OCI-LY3 (cell line): Measurements from ENCODE around the gene ZNF275.
"Not testable (repeated sequence)": the region's sequence is repeated elsewhere in the genome, so short reads cannot be mapped to it uniquely, and the experiment has no call there.

Experiments
- H2AFZ ChIP-seq: fragments of 200-600, 300-600 bp; shearing (Covaris generic); 2 replicates; pipeline ENCODE4 v1.6.0; 2014; ENCODE audit warnings: antibody characterized with exemption, low read depth, low read length
- H3K27ac ChIP-seq: fragments of 200-600, 300-600 bp; sonication (generic); 2 replicates; pipeline ENCODE4 v1.5.1; 2014; ENCODE audit warnings: mild to moderate bottlenecking, low read length, moderate library complexity, mixed read lengths
- H3K27me3 ChIP-seq: fragments of 200-600, 300-600 bp; sonication (generic); 2 replicates; pipeline ENCODE4 v1.6.1; 2014; ENCODE audit warnings: low read depth, low read length, mixed read lengths
- H3K36me3 ChIP-seq: fragments of 200-600, 300-600 bp; sonication (generic); replicated peaks from 2 replicates; pipeline ENCODE3; 2014; ENCODE audit warnings: low read depth, low read length, mixed read lengths
- H3K4me1 ChIP-seq: fragments of 300-600, 200-600 bp; sonication (generic); 2 replicates; pipeline ENCODE4 v1.6.1; 2014; ENCODE audit warnings: low read length, mixed read lengths
- H3K4me2 ChIP-seq: fragments of 200-600, 300-600 bp; sonication (generic); 2 replicates; pipeline ENCODE4 v1.6.1; 2014; ENCODE audit warnings: low read length, mixed read lengths
- H3K4me3 ChIP-seq: fragments of 300-600, 200-600 bp; sonication (generic); 2 replicates; pipeline ENCODE4 v1.5.1; 2014; ENCODE audit warnings: antibody characterized with exemption, mild to moderate bottlenecking, low read length, moderate library complexity
- H3K79me2 ChIP-seq: fragments of 300-600, 200-600 bp; shearing (Covaris generic); 2 replicates; pipeline ENCODE4 v1.6.1; 2014; ENCODE audit warnings: mild to moderate bottlenecking, low read length, mixed read lengths
- H3K9ac ChIP-seq: fragments of 300-600, 200-600 bp; shearing (Covaris generic); 2 replicates; pipeline ENCODE4 v1.6.0; 2014; ENCODE audit warnings: mild to moderate bottlenecking, low read length, moderate library complexity
- H3K9me3 ChIP-seq: fragments of 200-600, 300-600 bp; shearing (Covaris generic); 2 replicates; pipeline ENCODE4 v1.6.1; 2014; ENCODE audit warnings: low read length, mixed read lengths; ENCODE audit not compliant: insufficient read depth
- H4K20me1 ChIP-seq: fragments of 200-600, 300-600 bp; sonication (generic); 2 replicates; pipeline ENCODE4 v1.6.1; 2016; ENCODE audit warnings: low read length, mixed read lengths; ENCODE audit not compliant: insufficient read depth
- CTCF ChIP-seq: fragments of 200-600, 300-600 bp; sonication (generic); IDR thresholded peaks from 2 replicates; pipeline ENCODE4 v1.5.1; 2014; ENCODE audit warnings: antibody characterized with exemption, low read length, low read depth
- EZH2phosphoT487 ChIP-seq: fragments of 200-600 bp; shearing (Covaris generic); IDR thresholded peaks from 2 replicates; pipeline ENCODE4 v1.6.1; 2018; ENCODE audit warnings: antibody characterized with exemption, mixed run types, low read depth

Gene ZNF275

GRCh38 chrX:153380691-153381090 lies 46.7 kb downstream of the ZNF275 start:
- Histone ChIP-seq H3K4me2 (no peak overlapping the region), H3K9me3 (no peaks in the 10 kb centered on the region), H4K20me1 (no peaks in the 10 kb centered on the region), H3K4me3 (no peak overlapping the region), H3K27me3 (no peaks in the 10 kb centered on the region), H3K4me1 (no peaks in the 10 kb centered on the region), H3K36me3 (no peaks in the 10 kb centered on the region), H2AFZ (no peak overlapping the region), H3K27ac (no peak overlapping the region), H3K9ac (no peak overlapping the region), H3K79me2 (no peaks in the 10 kb centered on the region)
- no peak for TF ChIP-seq EZH2phosphoT487
- no peak for TF ChIP-seq CTCF

GRCh38 chrX:153381684-153382532 lies 48.0 kb downstream of the ZNF275 start:
- TF ChIP-seq CTCF, result peak; percentile 27; the same call in 1 of the 2 replicates
- TF ChIP-seq EZH2phosphoT487, result no peak
- Histone ChIP-seq H3K27me3 (no peaks in the 10 kb centered on the region), H2AFZ (no peak overlapping the region), H3K4me3 (no peak overlapping the region), H4K20me1 (no peaks in the 10 kb centered on the region), H3K9me3 (no peaks in the 10 kb centered on the region), H3K79me2 (no peaks in the 10 kb centered on the region), H3K36me3 (no peaks in the 10 kb centered on the region), H3K4me2 (no peak overlapping the region), H3K27ac (no peak overlapping the region), H3K9ac (no peak overlapping the region), H3K4me1 (no peaks in the 10 kb centered on the region)

- Histone ChIP-seq H3K27ac (no peak overlapping the region), H3K4me1 (no peaks in the 10 kb centered on the region), H3K79me2 (no peaks in the 10 kb centered on the region), H3K4me2 (no peak overlapping the region), H2AFZ (no peak overlapping the region), H3K27me3 (no peaks in the 10 kb centered on the region), H3K9ac (no peak overlapping the region), H3K36me3 (no peaks in the 10 kb centered on the region), H3K9me3 (no peaks in the 10 kb centered on the region), H3K4me3 (no peak overlapping the region), H4K20me1 (no peaks in the 10 kb centered on the region)
- TF ChIP-seq CTCF (no peak), EZH2phosphoT487 (no peak)
Observed at GRCh38 chrX:153382563-153383482, 48.9 kb downstream of the ZNF275 start.

- Histone ChIP-seq H3K27ac (no peak overlapping the region), H3K36me3 (no peaks in the 10 kb centered on the region), H4K20me1 (no peaks in the 10 kb centered on the region), H3K4me3 (no peak overlapping the region), H3K4me2 (no peak overlapping the region), H3K27me3 (no peaks in the 10 kb centered on the region), H2AFZ (no peak overlapping the region), H3K9ac (no peak overlapping the region), H3K79me2 (no peaks in the 10 kb centered on the region), H3K4me1 (no peaks in the 10 kb centered on the region), H3K9me3 (no peaks in the 10 kb centered on the region)
- TF ChIP-seq CTCF, result no peak
- TF ChIP-seq EZH2phosphoT487, result no peak
Observed at GRCh38 chrX:153384390-153384789, 50.4 kb downstream of the ZNF275 start.

GRCh38 chrX:153384973-153385372 lies 51.0 kb downstream of the ZNF275 start:
- not testable (repeated sequence) for H4K20me1 ChIP-seq, H3K9me3 ChIP-seq, H3K36me3 ChIP-seq, H3K4me1 ChIP-seq, H3K27ac ChIP-seq, H2AFZ ChIP-seq, H3K4me3 ChIP-seq, H3K4me2 ChIP-seq, H3K79me2 ChIP-seq, H3K9ac ChIP-seq, H3K27me3 ChIP-seq
